OCI-LY1 (cell line): ENCODE data around the gene MUC6.

ENCODE experiments used
- H2AFZ ChIP-seq: fragments of 200-600 bp; sonication (generic), shearing (Covaris generic); 2 replicates; pipeline ENCODE4 v1.6.0; 2014; ENCODE audit warnings: antibody characterized with exemption, mild to moderate bottlenecking, low read length
- H3F3A ChIP-seq: fragments of 200-600 bp; sonication (generic), shearing (Covaris generic); 2 replicates; pipeline ENCODE4 v1.6.0; 2014; ENCODE audit warnings: mild to moderate bottlenecking, antibody characterized with exemption, low read length, moderate library complexity; ENCODE audit not compliant: insufficient read depth
- H3K27ac ChIP-seq: fragments of 200-600 bp; sonication (generic); 2 replicates; pipeline ENCODE4 v1.5.1; 2014; ENCODE audit warnings: low read length, mixed run types, mild to moderate bottlenecking, low read depth; ENCODE audit not compliant: poor library complexity, severe bottlenecking
- H3K27me3 ChIP-seq: fragments of 200-600 bp; sonication (generic); 2 replicates; pipeline ENCODE4 v1.6.0; 2014; ENCODE audit warnings: antibody characterized with exemption, mild to moderate bottlenecking, low read length, moderate library complexity; ENCODE audit not compliant: insufficient read depth
- H3K36me3 ChIP-seq: fragments of 200-600 bp; sonication (generic); 2 replicates; pipeline ENCODE4 v1.6.1; 2014; ENCODE audit warnings: mild to moderate bottlenecking, antibody characterized with exemption, low read length, moderate library complexity, mixed read lengths; ENCODE audit not compliant: insufficient read depth
- H3K4me1 ChIP-seq: fragments of 200-600 bp; sonication (generic); 2 replicates; pipeline ENCODE4 v1.5.1; 2014; ENCODE audit warnings: mild to moderate bottlenecking, low read length, moderate library complexity; ENCODE audit not compliant: insufficient read depth, severe bottlenecking
- H3K4me2 ChIP-seq: fragments of 200-600 bp; sonication (generic), shearing (Covaris generic); 2 replicates; pipeline ENCODE4 v1.6.1; 2014; ENCODE audit warnings: low read length
- H3K4me3 ChIP-seq: fragments of 200-600 bp; sonication (generic); 2 replicates; pipeline ENCODE4 v1.5.1; 2014; ENCODE audit warnings: low read length, low read depth, mild to moderate bottlenecking, mixed read lengths; ENCODE audit not compliant: poor library complexity, severe bottlenecking
- H3K79me2 ChIP-seq: fragments of 200-600 bp; shearing (Covaris generic); 2 replicates; pipeline ENCODE4 v1.6.1; 2016; ENCODE audit warnings: mixed run types, low read length, mixed read lengths; ENCODE audit not compliant: insufficient read depth
- H3K9ac ChIP-seq: fragments of 200-600 bp; sonication (generic), shearing (Covaris generic); 2 replicates; pipeline ENCODE4 v1.6.1; 2014; ENCODE audit warnings: mild to moderate bottlenecking, low read length, mixed read lengths
- H3K9me2 ChIP-seq: fragments of 200-600 bp; sonication (generic), shearing (Covaris generic); 2 replicates; pipeline ENCODE4 v1.6.1; 2014; ENCODE audit warnings: low read depth, mild to moderate bottlenecking, low read length, mixed read lengths
- H3K9me3 ChIP-seq: fragments of 200-600 bp; shearing (Covaris generic); 2 replicates; pipeline ENCODE4 v1.6.1; 2014; ENCODE audit warnings: low read length, mixed read lengths
- H4K20me1 ChIP-seq: fragments of 200-600 bp; sonication (generic), shearing (Covaris generic); 2 replicates; pipeline ENCODE4 v1.6.0; 2016; ENCODE audit warnings: mild to moderate bottlenecking, low read length; ENCODE audit not compliant: insufficient read depth
- EZH2 ChIP-seq: fragments of 200-600 bp; sonication (generic), shearing (Covaris generic); IDR thresholded peaks from 2 replicates; pipeline ENCODE4 v1.8.0; 2017; ENCODE audit warnings: borderline replicate concordance, mixed run types, mild to moderate bottlenecking, antibody characterized with exemption, low read length, moderate library complexity, mixed read lengths
- TF ChIP-seq, protein P1 (sequence below): fragments of 200-600 bp; sonication (generic), shearing (Covaris generic); IDR thresholded peaks from 2 replicates; pipeline ENCODE4 v1.5.1; 2017; ENCODE audit warnings: mild to moderate bottlenecking, antibody characterized with exemption, low read length, moderate library complexity, mixed read lengths

The MUC6 gene

DNA sequence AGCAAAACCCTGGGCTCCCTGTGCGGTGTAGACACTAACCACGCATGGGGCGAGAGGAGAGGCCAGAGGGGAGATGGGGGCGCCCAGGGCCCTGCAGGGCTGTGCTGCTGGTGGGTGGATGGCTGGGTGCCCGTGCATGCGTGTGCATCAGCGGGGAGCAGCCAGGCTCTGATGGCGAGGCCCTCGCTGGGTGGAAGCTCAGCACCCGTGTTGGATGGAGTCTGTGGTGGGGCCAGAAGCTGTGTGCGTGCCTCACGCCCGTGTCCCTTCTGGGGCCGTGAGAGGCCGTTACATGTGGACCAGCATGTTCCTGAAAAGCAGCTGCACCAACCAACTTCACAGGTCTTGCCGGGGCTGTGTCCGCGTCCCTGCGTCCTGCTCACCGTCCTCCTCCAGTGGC is 33.4 kb downstream of the MUC6 start:
- Histone ChIP-seq H3K4me2 (no peak overlapping the region), H3K27ac (no peak overlapping the region), H3K9me2 (no peaks in the 10 kb centered on the region), H3K79me2 (no peaks in the 10 kb centered on the region), H3K4me1 (no peaks in the 10 kb centered on the region), H3K27me3 (no peaks in the 10 kb centered on the region), H3K36me3 (peaks cover 46% of the 10 kb centered on the region), H3K9ac (no peak overlapping the region), H3F3A (no peaks in the 10 kb centered on the region), H3K9me3 (no peaks in the 10 kb centered on the region), H3K4me3 (no peak overlapping the region), H4K20me1 (no peaks in the 10 kb centered on the region), H2AFZ (no peak overlapping the region)
- TF ChIP-seq, protein P1, sequence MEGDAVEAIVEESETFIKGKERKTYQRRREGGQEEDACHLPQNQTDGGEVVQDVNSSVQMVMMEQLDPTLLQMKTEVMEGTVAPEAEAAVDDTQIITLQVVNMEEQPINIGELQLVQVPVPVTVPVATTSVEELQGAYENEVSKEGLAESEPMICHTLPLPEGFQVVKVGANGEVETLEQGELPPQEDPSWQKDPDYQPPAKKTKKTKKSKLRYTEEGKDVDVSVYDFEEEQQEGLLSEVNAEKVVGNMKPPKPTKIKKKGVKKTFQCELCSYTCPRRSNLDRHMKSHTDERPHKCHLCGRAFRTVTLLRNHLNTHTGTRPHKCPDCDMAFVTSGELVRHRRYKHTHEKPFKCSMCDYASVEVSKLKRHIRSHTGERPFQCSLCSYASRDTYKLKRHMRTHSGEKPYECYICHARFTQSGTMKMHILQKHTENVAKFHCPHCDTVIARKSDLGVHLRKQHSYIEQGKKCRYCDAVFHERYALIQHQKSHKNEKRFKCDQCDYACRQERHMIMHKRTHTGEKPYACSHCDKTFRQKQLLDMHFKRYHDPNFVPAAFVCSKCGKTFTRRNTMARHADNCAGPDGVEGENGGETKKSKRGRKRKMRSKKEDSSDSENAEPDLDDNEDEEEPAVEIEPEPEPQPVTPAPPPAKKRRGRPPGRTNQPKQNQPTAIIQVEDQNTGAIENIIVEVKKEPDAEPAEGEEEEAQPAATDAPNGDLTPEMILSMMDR: no peak
- TF ChIP-seq EZH2: no peak

DNA sequence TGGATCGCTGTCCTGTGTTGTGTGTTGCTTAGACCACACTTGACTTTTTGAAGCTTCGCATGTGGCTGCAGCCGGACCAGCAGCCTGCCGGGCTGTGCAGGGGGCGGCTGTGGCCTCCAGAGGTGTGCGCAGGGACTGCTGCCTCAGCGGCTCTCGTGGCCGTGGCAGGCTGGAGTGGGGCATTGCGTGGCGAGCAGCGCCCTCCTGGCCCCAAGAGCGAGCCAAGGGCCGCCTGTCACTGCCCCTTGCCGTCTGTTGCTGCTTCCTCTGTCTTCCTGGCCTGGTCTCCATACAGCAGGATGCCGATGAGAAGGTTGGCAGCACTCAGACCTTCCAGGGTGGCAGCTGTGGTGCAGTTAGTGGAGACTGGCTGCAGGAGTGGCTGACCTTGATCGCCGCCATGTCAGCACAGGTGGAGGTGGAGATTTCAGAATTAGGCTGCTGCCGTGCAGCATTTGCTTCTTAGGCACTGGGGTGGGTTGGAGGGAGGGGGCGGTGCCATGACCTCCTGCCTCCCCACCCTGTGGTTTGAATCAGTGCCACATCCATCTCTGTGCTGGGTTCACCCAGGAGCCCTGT is 34.0 kb downstream of the MUC6 start:
- no peak overlapping the region for H3K27ac ChIP-seq
- no peaks in the 10 kb centered on the region for H3F3A ChIP-seq
- no peaks in the 10 kb centered on the region for H3K27me3 ChIP-seq
- no peaks in the 10 kb centered on the region for H3K79me2 ChIP-seq
- no peak overlapping the region for H3K4me3 ChIP-seq
- H3K36me3 ChIP-seq: peaks cover 46% of the 10 kb centered on the region
- TF ChIP-seq EZH2: no peak
- TF ChIP-seq, protein P1: no peak
- no peak overlapping the region for H2AFZ ChIP-seq
- no peaks in the 10 kb centered on the region for H3K9me2 ChIP-seq
- no peak overlapping the region for H3K9ac ChIP-seq
- H4K20me1 ChIP-seq: no peaks in the 10 kb centered on the region
- H3K9me3 ChIP-seq: no peaks in the 10 kb centered on the region
- H3K4me2 ChIP-seq: no peak overlapping the region
- H3K4me1 ChIP-seq: no peaks in the 10 kb centered on the region

DNA sequence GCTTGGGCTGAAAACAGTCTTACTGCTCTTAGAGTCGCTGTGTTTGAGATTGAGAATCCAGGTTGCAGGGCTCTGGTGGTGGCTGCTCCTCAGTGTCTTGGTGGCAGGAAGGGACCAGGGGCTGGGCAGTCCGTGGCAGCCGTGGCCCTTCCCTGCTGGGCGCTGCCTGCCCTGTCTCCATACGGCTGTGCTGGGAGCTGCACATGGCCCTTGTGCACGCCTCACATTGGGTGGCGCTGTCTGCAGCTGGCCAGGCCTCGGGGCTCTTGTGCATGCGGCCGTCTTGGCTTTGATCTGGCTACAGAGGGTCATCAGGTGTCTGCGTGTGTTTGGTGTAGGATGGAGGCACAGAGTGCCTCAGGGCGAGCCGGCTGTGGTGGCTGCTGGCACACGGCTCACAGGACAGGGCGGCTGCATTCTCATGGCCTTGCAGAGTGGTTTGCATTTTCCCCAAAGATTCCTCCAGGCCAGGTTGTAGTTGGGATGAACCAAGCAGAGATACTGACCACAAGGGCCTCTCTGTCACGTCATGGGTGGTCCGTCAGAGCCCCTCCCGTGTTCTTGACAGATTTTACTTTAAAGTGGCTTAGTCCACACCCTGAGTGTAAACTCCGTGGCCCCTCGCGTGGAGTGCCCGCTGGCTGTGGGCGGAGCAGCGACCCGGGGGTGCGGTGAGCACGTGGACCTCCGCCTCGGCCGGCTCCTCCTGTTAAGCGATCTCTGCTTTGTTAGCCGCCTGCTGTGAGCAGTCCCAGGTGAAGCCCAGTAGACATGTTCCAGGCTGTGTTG is 34.7 kb downstream of the MUC6 start:
- Histone ChIP-seq H3K9me3 (no peaks in the 10 kb centered on the region), H3K9ac (no peak overlapping the region), H3F3A (no peaks in the 10 kb centered on the region), H2AFZ (no peak overlapping the region), H3K9me2 (no peaks in the 10 kb centered on the region), H4K20me1 (no peaks in the 10 kb centered on the region), H3K4me2 (no peak overlapping the region), H3K4me1 (no peaks in the 10 kb centered on the region), H3K27me3 (no peaks in the 10 kb centered on the region), H3K79me2 (no peaks in the 10 kb centered on the region), H3K4me3 (no peak overlapping the region), H3K36me3 (peaks cover 44% of the 10 kb centered on the region), H3K27ac (no peak overlapping the region)
- no peak for TF ChIP-seq EZH2
- TF ChIP-seq, protein P1: no peak
